HL-60 (cell line): Measurements from ENCODE around the gene SLC43A1.
A peak's percentile ranks its signal among the peaks of the same experiment; 100 is the strongest.

Source experiments
- DNase-seq, 2 experiments: peaks; one replicate each; pipeline ENCODE4 v3.0.0-alpha.2; 2010 to 2020; ENCODE audit warnings: low read depth in 1 of 2, low spot score in 1 of 2
- H3K27ac ChIP-seq: fragments of 250-450 bp; sonication (Bioruptor Pico); replicated peaks from 2 replicates; pipeline ENCODE4 v1.5.1; 2020; ENCODE audit warnings: mild to moderate bottlenecking, moderate library complexity
- H3K27me3 ChIP-seq: fragments of 250-450 bp; sonication (Bioruptor Pico); 2 replicates; pipeline ENCODE4 v1.5.1; 2021; ENCODE audit warnings: mild to moderate bottlenecking, moderate library complexity; ENCODE audit not compliant: insufficient read depth, poor library complexity, severe bottlenecking
- H3K4me3 ChIP-seq: replicated peaks from 2 replicates; pipeline ENCODE4 v1.5.1; 2011; ENCODE audit warnings: mild to moderate bottlenecking, control low read depth, low read length; ENCODE audit not compliant: insufficient read depth
- CTCF ChIP-seq: IDR thresholded peaks from one replicate; pipeline ENCODE4 v1.5.1; 2011; ENCODE audit warnings: low read length, control low read depth, inconsistent platforms; ENCODE audit not compliant: insufficient read depth
- GABPA ChIP-seq: IDR thresholded peaks from 2 replicates; pipeline ENCODE4 v1.6.1; 2012; ENCODE audit warnings: low read depth
- POLR2AphosphoS5 ChIP-seq: IDR thresholded peaks from 2 replicates; pipeline ENCODE4 v1.6.1; 2012; ENCODE audit warnings: low read depth
- REST ChIP-seq: IDR thresholded peaks from 2 replicates; pipeline ENCODE4 v1.6.1; 2012; ENCODE audit warnings: low read depth; ENCODE audit not compliant: insufficient replicate concordance
- SPI1 ChIP-seq: IDR thresholded peaks from 2 replicates; pipeline ENCODE4 v1.6.1; 2012; ENCODE audit warnings: low read depth, mild to moderate bottlenecking, borderline replicate concordance

The SLC43A1 gene

GRCh38 chr11:57475671-57476046 lies 39.8 kb downstream of the SLC43A1 start:
- Histone ChIP-seq H3K4me3 (no peak overlapping the region), H3K27me3 (no peaks in the 10 kb centered on the region), H3K27ac (no peak overlapping the region)
- no peak for DNase-seq
- TF ChIP-seq CTCF = no peak
- no peak for TF ChIP-seq SPI1
- TF ChIP-seq POLR2AphosphoS5 = no peak
- no peak for TF ChIP-seq GABPA
- TF ChIP-seq REST = no peak

- no peak for DNase-seq
- H3K4me3 ChIP-seq = no peak overlapping the region
- TF ChIP-seq SPI1 (no peak), GABPA (no peak), POLR2AphosphoS5 (no peak), CTCF (no peak), REST (no peak)
- H3K27ac ChIP-seq = no peak overlapping the region
- H3K27me3 ChIP-seq = no peaks in the 10 kb centered on the region
Observed at GRCh38 chr11:57475191-57475590, 40.3 kb downstream of the SLC43A1 start.

- no peak overlapping the region for H3K4me3 ChIP-seq
- H3K27ac ChIP-seq = peak overlapping the region; percentile 24; the same call in 1 of the 2 replicates
- no peak for DNase-seq
- TF ChIP-seq REST = peak; percentile 84
- TF ChIP-seq GABPA = no peak
- no peaks in the 10 kb centered on the region for H3K27me3 ChIP-seq
Observed at GRCh38 chr11:57474803-57475115, 40.7 kb downstream of the SLC43A1 start.

- peak overlapping the region; percentile 41 for H3K27ac ChIP-seq
- TF ChIP-seq GABPA (0 out of 2 replicates have a peak, but pooled peaks have one; percentile 43), CTCF (no peak), REST (no peak), POLR2AphosphoS5 (no peak), SPI1 (peak; percentile 87)
- no peaks in the 10 kb centered on the region for H3K27me3 ChIP-seq
- peak in 1 of 2 experiments; percentile 75 for DNase-seq
- no peak overlapping the region for H3K4me3 ChIP-seq
Observed at GRCh38 chr11:57474017-57474802, 41.3 kb downstream of the SLC43A1 start.
